ENCODE measurements around the gene VPS13D. TPM values are rescaled to one million over a fixed set of nuclear protein-coding genes. Genes with fewer than 3 reads are reported as not detected.

Gene VPS13D
- total RNA-seq, 1 donor from 2014 or later, result 81.7 TPM

GRCh38 chr1:12251442-12251841 is 21.6 kb downstream of the VPS13D start:
- Histone ChIP-seq H3K27me3 (ENCODE audit: low read depth) (no peaks in the 10 kb centered on the region), H3K9me3 (no peaks in the 10 kb centered on the region), H3K27ac (no peak overlapping the region), H3K4me3 (no peak overlapping the region), H3K36me3 (peaks cover 96% of the 10 kb centered on the region), H3K4me1 (no peaks in the 10 kb centered on the region)
- ATAC-seq (peak in 1 of 2 donors; percentile 29), DNase-seq (no peak)
- no peak for TF ChIP-seq CTCF (IDR thresholded peaks at IDR 0.05)
- intact Hi-C loops (cut with DNase I), result no loop called here

GRCh38 chr1:12255913-12256312 is 26.1 kb downstream of the VPS13D start:
- H3K4me3 ChIP-seq, result no peak overlapping the region
- peaks cover 95% of the 10 kb centered on the region for H3K36me3 ChIP-seq
- no peak overlapping the region for H3K27ac ChIP-seq
- H3K4me1 ChIP-seq, result no peaks in the 10 kb centered on the region
- TF ChIP-seq CTCF (IDR thresholded peaks at IDR 0.05), result no peak
- intact Hi-C loops (cut with DNase I), result no loop called here
- H3K9me3 ChIP-seq, result no peaks in the 10 kb centered on the region
- H3K27me3 ChIP-seq (ENCODE audit: low read depth), result no peaks in the 10 kb centered on the region
- no peak for ATAC-seq
- no peak for DNase-seq

DNA sequence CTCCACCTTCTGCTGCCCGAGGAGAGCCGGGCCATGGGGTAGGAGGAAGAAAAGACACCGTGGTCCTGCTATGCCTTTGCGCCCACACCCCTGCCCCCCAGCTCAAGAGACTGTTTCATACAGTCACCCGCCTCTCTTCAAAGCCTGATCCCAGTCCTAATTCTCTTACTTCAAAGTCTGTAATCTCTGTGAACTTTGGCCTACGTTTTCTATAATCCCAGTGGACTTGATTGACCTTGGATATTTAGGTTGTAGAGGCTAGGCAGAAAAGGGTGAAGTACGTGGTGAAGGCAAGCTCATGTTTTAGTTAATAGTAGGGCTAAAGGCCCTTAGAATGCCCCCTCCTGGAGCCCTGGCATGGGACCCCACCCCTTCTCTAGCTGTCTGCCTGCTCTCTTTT is 28.4 kb downstream of the VPS13D start:
- H3K27ac ChIP-seq, result no peak overlapping the region
- peaks cover 98% of the 10 kb centered on the region for H3K36me3 ChIP-seq
- H3K9me3 ChIP-seq, result no peaks in the 10 kb centered on the region
- DNase-seq (no peak), ATAC-seq (no peak)
- intact Hi-C loops (cut with DNase I), result no loop called here
- no peaks in the 10 kb centered on the region for H3K27me3 ChIP-seq (ENCODE audit: low read depth)
- no peaks in the 10 kb centered on the region for H3K4me1 ChIP-seq
- no peak for TF ChIP-seq CTCF (IDR thresholded peaks at IDR 0.05)
- H3K4me3 ChIP-seq, result no peak overlapping the region

- intact Hi-C loops (cut with DNase I), result no loop called here
- ATAC-seq, result no peak
- Histone ChIP-seq H3K4me3 (no peak overlapping the region), H3K27me3 (ENCODE audit: low read depth) (no peaks in the 10 kb centered on the region), H3K36me3 (peaks cover 99% of the 10 kb centered on the region), H3K9me3 (no peaks in the 10 kb centered on the region), H3K27ac (no peak overlapping the region), H3K4me1 (no peaks in the 10 kb centered on the region)
- no peak for DNase-seq
- no peak for TF ChIP-seq CTCF (IDR thresholded peaks at IDR 0.05)
These were observed 39.5 kb downstream of the VPS13D start for GRCh38 chr1:12269351-12269750.

DNA sequence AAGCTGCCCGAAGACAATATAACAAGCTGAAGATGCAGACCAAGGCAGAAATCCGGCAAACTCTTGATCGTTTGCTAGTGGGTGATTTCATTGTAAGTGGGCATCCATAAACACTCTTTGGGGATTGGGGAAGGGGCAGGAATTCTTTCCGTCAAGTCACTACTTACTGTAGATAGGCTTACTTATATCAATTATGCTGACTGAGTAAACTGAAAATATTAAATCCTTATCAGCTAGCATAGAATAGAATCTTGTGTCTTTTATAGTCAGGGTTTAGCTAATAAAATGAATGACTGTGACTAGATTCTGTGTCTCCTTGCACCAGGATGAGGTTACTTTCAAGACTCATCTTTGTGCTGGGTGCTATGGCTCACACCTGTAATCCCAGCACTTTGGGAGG is 41.2 kb downstream of the VPS13D start:
- no peaks in the 10 kb centered on the region for H3K27me3 ChIP-seq (ENCODE audit: low read depth)
- TF ChIP-seq CTCF (IDR thresholded peaks at IDR 0.05), result no peak
- H3K4me1 ChIP-seq, result no peaks in the 10 kb centered on the region
- no peaks in the 10 kb centered on the region for H3K9me3 ChIP-seq
- no peak for ATAC-seq
- intact Hi-C loops (cut with DNase I), result no loop called here
- DNase-seq, result no peak
- H3K4me3 ChIP-seq, result no peak overlapping the region
- no peak overlapping the region for H3K27ac ChIP-seq
- H3K36me3 ChIP-seq, result peaks cover 96% of the 10 kb centered on the region

GRCh38 chr1:12272770-12273169 is 42.9 kb downstream of the VPS13D start:
- Histone ChIP-seq H3K4me1 (no peaks in the 10 kb centered on the region), H3K4me3 (no peak overlapping the region), H3K9me3 (no peaks in the 10 kb centered on the region), H3K27ac (no peak overlapping the region), H3K36me3 (peaks cover 96% of the 10 kb centered on the region), H3K27me3 (ENCODE audit: low read depth) (no peaks in the 10 kb centered on the region)
- DNase-seq (no peak), ATAC-seq (no peak)
- intact Hi-C loops (cut with DNase I), result no loop called here
- TF ChIP-seq CTCF (IDR thresholded peaks at IDR 0.05), result no peak

Measured in lower lobe of right lung (tissue), 2 donors.